HepG2 (cell line): ENCODE results near the gene SNX11. TPM values are rescaled to one million over a fixed set of nuclear protein-coding genes. Genes with fewer than 3 reads are reported as not detected.

Source experiments
- ATAC-seq: fragments of 200-7000 bp; cut with Tn5 transposase; 3 replicates; pipeline ENCODE4 v1.9.1; 2020; ENCODE audit warnings: mild to moderate bottlenecking, moderate library complexity
- BruUV-seq: library from RNA; stranded (reverse); fragments of 400-500 nt; replicated peaks from 2 replicates; lab custom pipeline; 2021; lab: Mats Ljungman, UMichigan
- CTCF ChIA-PET: fragments of 300-600 bp; formaldehyde crosslinking; extraction: SDS; loops from one replicate; lab custom pipeline; 2021; ENCODE audit warnings: low total read pairs, inconsistent platforms, low intra/inter-chr PET ratio; lab: Yijun Ruan, JAX
- POLR2A ChIA-PET: fragments of 350-600 bp; sonication (Branson Sonifier 250); formaldehyde crosslinking; loops from one replicate; lab custom pipeline; 2020; ENCODE audit warnings: antibody characterized with exemption, inconsistent platforms; lab: Yijun Ruan, JAX
- DNase-seq: peaks from one replicate; pipeline ENCODE4 v3.0.0-alpha.2; 2015; ENCODE audit warnings: low spot score
- FAIRE-seq: peaks from 3 replicates; lab custom pipeline; 2011; peaks lifted over from hg19 to GRCh38; lab: Jason Lieb, UNC
- H2AFZ ChIP-seq: one replicate; pipeline ENCODE4 v1.6.1; 2011; ENCODE audit warnings: low read length, inconsistent platforms
- H3K27ac ChIP-seq: fragments of 300-600 bp; 3 replicates; pipeline ENCODE4 v1.8.0; 2011; ENCODE audit warnings: mixed run types, mild to moderate bottlenecking, mixed read lengths, low read length, inconsistent platforms; ENCODE audit not compliant: insufficient read depth; ENCODE audit errors: extremely low read length
- H3K27me3 ChIP-seq, 2 experiments: fragments of 200-600 bp in 1 of 2; 2 replicates in 1 of 2; 3 replicates in 1 of 2; pipeline versions ENCODE4 v1.6.0 to v1.8.0; 2011; ENCODE audit warnings: low read length in 2 of 2, mild to moderate bottlenecking in 2 of 2, moderate library complexity in 2 of 2, inconsistent platforms in 1 of 2; ENCODE audit not compliant: insufficient read depth in 2 of 2, control insufficient read depth in 1 of 2
- H3K36me3 ChIP-seq, 2 experiments: fragments of 200-600 bp in 1 of 2; replicated peaks in 1 of 2; 2 replicates in 1 of 2; 3 replicates in 1 of 2; pipeline versions ENCODE4 v1.5.1 to v1.8.0; 2011; ENCODE audit warnings: low read length in 2 of 2, inconsistent platforms in 1 of 2; ENCODE audit not compliant: insufficient read depth in 2 of 2, control insufficient read depth in 1 of 2
- H3K4me1 ChIP-seq: 2 replicates; pipeline ENCODE4 v1.5.1; 2012; ENCODE audit warnings: low read length, inconsistent platforms; ENCODE audit not compliant: insufficient read depth
- H3K4me2 ChIP-seq: 2 replicates; pipeline ENCODE4 v1.6.0; 2011; ENCODE audit warnings: low read depth, low read length, inconsistent platforms
- H3K4me3 ChIP-seq, 3 experiments: fragments of 200-600 bp in 1 of 3; sonication (generic), shearing (Covaris generic) in 1 of 3; replicated peaks in 1 of 3; 2 replicates each; pipeline ENCODE4 v1.5.1; 2011 to 2016; ENCODE audit warnings: low read length in 3 of 3, inconsistent platforms in 2 of 3, low read depth in 2 of 3, mild to moderate bottlenecking in 2 of 3, control low read depth in 1 of 3, mixed read lengths in 1 of 3; ENCODE audit not compliant: insufficient read depth in 1 of 3
- H3K79me2 ChIP-seq: one replicate; pipeline ENCODE4 v1.6.1; 2011; ENCODE audit warnings: low read length, inconsistent platforms; ENCODE audit not compliant: insufficient read depth
- H3K9ac ChIP-seq: 2 replicates; pipeline ENCODE4 v1.6.0; 2011; ENCODE audit warnings: mild to moderate bottlenecking, low read depth, low read length, inconsistent platforms; ENCODE audit not compliant: insufficient read depth
- H3K9me3 ChIP-seq: 2 replicates; pipeline ENCODE4 v1.5.1; 2012; ENCODE audit warnings: mild to moderate bottlenecking, low read length
- H4K20me1 ChIP-seq: 2 replicates; pipeline ENCODE4 v1.6.0; 2011; ENCODE audit warnings: inconsistent platforms, mild to moderate bottlenecking, low read length, moderate library complexity; ENCODE audit not compliant: insufficient read depth
- ARID2 ChIP-seq: sonication (generic); formaldehyde crosslinking; IDR thresholded peaks from 2 replicates; pipeline ENCODE4 v1.8.1; 2022; ENCODE audit warnings: mild to moderate bottlenecking, missing genetic modification reagents, borderline replicate concordance
- ATF7 ChIP-seq, 2 experiments: fragments of 450-650 bp in 1 of 2; sonication (generic) in 1 of 2; formaldehyde crosslinking in 1 of 2; IDR thresholded peaks; 2 replicates each; pipeline versions ENCODE4 v1.4.0 to v1.6.1; 2016 to 2020; ENCODE audit warnings: antibody characterized with exemption in 1 of 2, mild to moderate bottlenecking in 1 of 2, missing genetic modification reagents in 1 of 2
- ELF4 ChIP-seq: sonication (generic); formaldehyde crosslinking; IDR thresholded peaks from 2 replicates; pipeline ENCODE4 v1.5.0; 2020; ENCODE audit warnings: missing genetic modification reagents, mild to moderate bottlenecking, moderate library complexity, borderline replicate concordance
- FOXK1 ChIP-seq: sonication (generic); formaldehyde crosslinking; IDR thresholded peaks from 2 replicates; pipeline ENCODE4 v1.4.0; 2020; ENCODE audit warnings: low read depth, missing genetic modification reagents, borderline replicate concordance
- HCFC1 ChIP-seq: fragments of 150-350 bp; IDR thresholded peaks from 2 replicates; pipeline ENCODE4 v1.6.1; 2014; ENCODE audit warnings: low read depth, low read length
- HES4 ChIP-seq: sonication (generic); formaldehyde crosslinking; IDR thresholded peaks from 2 replicates; pipeline ENCODE4 v1.9.0; 2021; ENCODE audit warnings: mild to moderate bottlenecking, missing genetic modification reagents, borderline replicate concordance
- KAT7 ChIP-seq: IDR thresholded peaks from 2 replicates; pipeline ENCODE4 v1.6.1; 2018; ENCODE audit warnings: borderline replicate concordance, missing compliant biosample characterization
- MXD4 ChIP-seq: IDR thresholded peaks from 2 replicates; pipeline ENCODE4 v1.6.1; 2016; ENCODE audit warnings: mild to moderate bottlenecking, missing biosample characterization, missing genetic modification reagents
- TCF7L2 ChIP-seq: IDR thresholded peaks from 2 replicates; pipeline ENCODE4 v1.6.1; 2011; ENCODE audit warnings: mild to moderate bottlenecking, low read depth, low read length, moderate library complexity
- ZNF34 ChIP-seq: sonication (generic); formaldehyde crosslinking; IDR thresholded peaks from 2 replicates; pipeline ENCODE4 v1.4.0; 2020; ENCODE audit warnings: mild to moderate bottlenecking, missing genetic modification reagents, borderline replicate concordance
- ZNF44 ChIP-seq: sonication (generic); formaldehyde crosslinking; IDR thresholded peaks from 2 replicates; pipeline ENCODE4 v1.5.1; 2020; ENCODE audit warnings: mild to moderate bottlenecking, missing genetic modification reagents
- ZNF609 ChIP-seq: sonication (generic); formaldehyde crosslinking; IDR thresholded peaks from 2 replicates; pipeline ENCODE4 v1.4.0; 2020; ENCODE audit warnings: mild to moderate bottlenecking, missing genetic modification reagents, borderline replicate concordance
- ZNF740 ChIP-seq: sonication (generic); formaldehyde crosslinking; IDR thresholded peaks from 2 replicates; pipeline ENCODE4 v1.4.0; 2020; ENCODE audit warnings: missing genetic modification reagents
- ZNF749 ChIP-seq: sonication (generic); formaldehyde crosslinking; IDR thresholded peaks from 2 replicates; pipeline ENCODE4 v1.8.0; 2022; ENCODE audit warnings: mild to moderate bottlenecking, missing genetic modification reagents, moderate library complexity, borderline replicate concordance
- ZNF782 ChIP-seq: sonication (generic); formaldehyde crosslinking; IDR thresholded peaks from 2 replicates; pipeline ENCODE4 v1.4.0; 2020; ENCODE audit warnings: missing genetic modification reagents, mild to moderate bottlenecking, borderline replicate concordance
- WGBS: methylation state at CpG from one replicate; pipeline ENCODE4 v1.1.6; 2017; ENCODE audit warnings: low lambda C conversion rate; 5-methylcytosine and 5-hydroxymethylcytosine counted together
- in situ Hi-C: cut with HindIII; loops from 2 replicates; pipeline ENCODE4 v1.10.0; 2017; ENCODE audit warnings: low pct_unique_long_range_greater_than_20kb; ENCODE audit not compliant: extremely low pct_ligation_motif_present
- intact Hi-C: fragments of 100-400 bp; cut with micrococcal nuclease; formaldehyde crosslinking; loops from one replicate; pipeline ENCODE4 v1.10.0; 2022; ENCODE audit not compliant: unreplicated experiment
- polyA plus RNA-seq, 8 experiments: library from polyadenylated mRNA; depleted of rRNA in 3 of 8; stranded (reverse) in 7 of 8; unstranded in 1 of 8; fragments of >200 nt; fragmentation: Illumina TruSeq in 4 of 8; extraction: Trizol in 4 of 8; gene quantifications; 2 replicates each; pipeline versions ENCODE4 v1.2.1 to v1.2.3, GENCODE V29; 2011 to 2016; ENCODE audit warnings: low read depth in 4 of 8, missing spikeins in 1 of 8, mixed read lengths in 1 of 8; ENCODE audit not compliant: insufficient read depth in 1 of 8
- total RNA-seq, 5 experiments: library from RNA; depleted of rRNA; stranded (reverse); fragments of >200 nt; fragmentation: Illumina TruSeq; extraction: Trizol; gene quantifications; 2 replicates each; pipeline ENCODE4 v1.2.3, GENCODE V29; 2016; ENCODE audit warnings: low read depth in 1 of 5
- TF ChIP-seq, protein P1 (sequence below): sonication (generic); formaldehyde crosslinking; IDR thresholded peaks from 2 replicates; pipeline ENCODE4 v1.8.0; 2022; ENCODE audit warnings: missing genetic modification reagents, mild to moderate bottlenecking, inconsistent platforms, borderline replicate concordance

SNX11 gene
- total and polyA plus RNA-seq, 2 of the 13 experiments (the other 11 are each of a cell fraction or from before 2014, with no cell fraction given): 12.9 to 14.0 TPM

- no TSS peak for BruUV-seq
- POLR2A ChIA-PET: no interaction called here
- TF ChIP-seq ARID2 (CRISPR knock-in tag): no peak
- TF ChIP-seq ZNF740 (CRISPR knock-in tag): no peak
- no peak for TF ChIP-seq TCF7L2
- no peak for TF ChIP-seq ZNF749
- TF ChIP-seq FOXK1 (CRISPR knock-in tag): no peak
- no peak for TF ChIP-seq ZNF44
- TF ChIP-seq KAT7 (CRISPR knock-in tag): no peak
- TF ChIP-seq HES4: no peak
- no peak for TF ChIP-seq ZNF34 (CRISPR knock-in tag)
- TF ChIP-seq ZNF609 (CRISPR knock-in tag): no peak
- TF ChIP-seq ELF4 (CRISPR knock-in tag): no peak
- no peak for TF ChIP-seq ZNF782 (CRISPR knock-in tag)
- no peak for TF ChIP-seq HCFC1
- TF ChIP-seq ATF7 (IDR thresholded peaks at IDR 0.05): no peak
- TF ChIP-seq ATF7 (CRISPR knock-in tag; IDR thresholded peaks at IDR 0.05): no peak
- TF ChIP-seq, protein P1, sequence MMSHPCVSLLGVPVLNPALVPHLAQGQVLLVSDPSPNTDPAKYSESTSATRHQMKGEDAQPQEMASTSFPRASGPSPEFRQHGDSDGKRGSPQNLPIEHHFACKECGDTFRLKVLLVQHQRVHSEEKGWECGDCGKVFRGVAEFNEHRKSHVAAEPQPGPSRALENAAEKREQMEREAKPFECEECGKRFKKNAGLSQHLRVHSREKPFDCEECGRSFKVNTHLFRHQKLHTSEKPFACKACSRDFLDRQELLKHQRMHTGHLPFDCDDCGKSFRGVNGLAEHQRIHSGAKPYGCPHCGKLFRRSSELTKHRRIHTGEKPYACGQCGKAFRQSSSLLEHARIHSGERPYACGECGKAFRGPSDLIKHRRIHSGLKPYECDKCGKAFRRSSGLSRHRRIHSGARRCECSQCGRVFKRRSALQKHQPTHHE (CRISPR knock-in tag): no peak
- TF ChIP-seq MXD4 (CRISPR knock-in tag): no peak
Measured at GRCh38 chr17:48152289-48152688, 44.7 kb downstream of the SNX11 start.

More at GRCh38 chr17:48152289-48152688, 44.7 kb downstream of the SNX11 start:
- H3K36me3 ChIP-seq: no peaks in the 10 kb centered on the region
- no peak overlapping the region for H3K4me2 ChIP-seq
- FAIRE-seq (no peak), ATAC-seq (no peak), DNase-seq (no peak)
- no peak overlapping the region for H3K4me3 ChIP-seq
- 53% methylated on average over 4 of the region's 4 CpGs for WGBS
- H3K4me1 ChIP-seq: peaks cover 11% of the 10 kb centered on the region
- H3K27ac ChIP-seq: no peak overlapping the region
- H3K9ac ChIP-seq: no peak overlapping the region
- H2AFZ ChIP-seq: no peak overlapping the region
- H4K20me1 ChIP-seq: no peaks in the 10 kb centered on the region
- no peaks in the 10 kb centered on the region for H3K9me3 ChIP-seq
- intact Hi-C loops (loop anchor here (2.0 to 10.0 kb wide), 2 partner anchors 183 to 461 kb away; no protein-coding TSS in a partner anchor), in situ Hi-C loops (loop anchor here (5.0 kb wide), 1 partner anchor 445 kb away; no protein-coding TSS in a partner anchor)
- no peaks in the 10 kb centered on the region for H3K79me2 ChIP-seq
- H3K27me3 ChIP-seq: peaks cover 0 to 7% of the 10 kb centered on the region in 2 experiments; a peak in 2 of 5 replicates
- CTCF ChIA-PET: no interaction called here
